Measurements from ENCODE around the gene KAT8.

DNA sequence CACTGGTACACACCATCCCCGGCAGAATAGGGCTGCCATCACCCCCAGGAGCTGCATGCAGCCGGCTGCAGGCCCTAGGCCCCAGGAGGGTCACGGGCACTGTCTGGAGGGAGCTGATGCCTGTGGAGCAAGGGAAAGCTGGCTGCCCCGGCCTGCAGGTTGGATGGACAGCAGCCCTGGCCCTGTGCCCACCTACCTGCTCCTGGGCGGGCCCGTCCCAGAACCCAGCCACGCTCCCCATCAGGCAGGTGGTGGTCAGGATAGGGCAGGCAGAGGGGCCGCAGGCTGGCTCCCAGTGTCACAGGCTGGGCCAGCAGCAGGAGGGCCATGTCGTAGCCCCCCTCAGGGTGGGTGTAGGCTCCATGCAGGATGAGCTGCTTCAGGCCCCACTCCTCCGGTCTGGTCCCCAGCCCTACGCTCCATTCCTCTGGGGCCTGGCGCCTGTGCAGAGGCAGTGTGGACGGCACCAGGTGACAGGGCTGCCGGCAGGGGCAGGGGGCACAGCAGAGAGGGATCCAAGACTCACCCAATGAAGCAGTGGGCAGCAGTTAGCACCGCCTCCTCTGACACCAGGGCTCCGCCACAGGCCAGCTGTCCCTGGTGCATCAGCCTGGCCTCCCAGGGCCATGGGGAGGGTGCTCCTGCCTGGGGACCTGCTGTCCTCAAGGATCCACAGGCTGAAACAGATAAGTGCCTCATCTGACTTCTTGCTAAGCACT, 32.7 kb upstream of the KAT8 start:
- TF ChIP-seq SNAI2 (CRISPR knock-in tag; IDR thresholded peaks at IDR 0.05) (no peak), ISL1 (CRISPR knock-in tag; IDR thresholded peaks at IDR 0.05) (no peak), TOX (CRISPR knock-in tag; IDR thresholded peaks at IDR 0.05; ENCODE audit: borderline replicate concordance) (no peak)
